HG03565 (cell line): Measurements from ENCODE around the gene MYRFL.
"Not testable (repeated sequence)": the region's sequence is repeated elsewhere in the genome, so short reads cannot be mapped to it uniquely, and the experiment has no call there.

ENCODE experiments used
- ATAC-seq: cut with Tn5 transposase; IDR thresholded peaks from one replicate; pipeline ENCODE4 v1.9.1; 2021; ENCODE audit warnings: mild to moderate bottlenecking, moderate library complexity; ENCODE audit not compliant: unreplicated experiment

MYRFL gene

DNA sequence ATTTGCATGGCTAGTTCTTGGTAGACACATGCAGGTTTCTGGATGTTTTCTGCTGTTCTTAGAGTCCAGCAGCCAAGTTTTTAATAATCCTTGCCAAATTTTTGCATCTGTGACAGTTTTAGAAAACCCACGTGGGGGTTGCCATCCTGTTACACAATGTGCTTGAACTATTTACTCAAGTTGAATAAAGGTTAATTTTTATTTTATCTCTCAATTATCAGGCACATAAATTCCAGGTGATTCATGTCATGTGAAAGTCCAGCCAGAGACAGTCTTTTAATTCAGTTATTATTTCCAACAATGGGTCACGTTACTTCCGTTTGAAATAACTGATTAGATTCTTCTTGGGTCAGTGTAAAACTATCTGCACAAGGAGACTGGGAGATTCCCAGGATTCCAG lies 15.7 kb downstream of the MYRFL start:
- ATAC-seq, result no peak

DNA sequence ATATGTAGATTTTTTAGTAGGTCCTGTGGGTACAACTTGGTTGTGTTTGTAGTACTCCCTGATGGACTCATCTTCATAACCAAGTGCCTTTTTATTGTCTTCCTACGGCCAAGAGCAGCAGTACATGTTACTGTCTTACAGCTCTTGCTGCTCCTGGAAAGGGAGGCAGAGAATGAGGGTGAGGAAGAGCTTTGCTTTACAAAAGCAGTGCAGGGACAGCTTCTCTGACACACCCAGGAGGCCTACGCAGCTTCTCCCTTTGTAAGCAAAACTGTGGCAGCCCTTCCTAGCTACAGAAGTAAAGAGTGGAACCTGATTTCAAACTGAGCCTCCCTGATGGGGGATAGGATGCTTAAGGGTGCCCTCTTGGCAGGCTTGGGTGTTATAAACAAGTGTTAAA lies 18.6 kb downstream of the MYRFL start:
- ATAC-seq, result no peak

DNA sequence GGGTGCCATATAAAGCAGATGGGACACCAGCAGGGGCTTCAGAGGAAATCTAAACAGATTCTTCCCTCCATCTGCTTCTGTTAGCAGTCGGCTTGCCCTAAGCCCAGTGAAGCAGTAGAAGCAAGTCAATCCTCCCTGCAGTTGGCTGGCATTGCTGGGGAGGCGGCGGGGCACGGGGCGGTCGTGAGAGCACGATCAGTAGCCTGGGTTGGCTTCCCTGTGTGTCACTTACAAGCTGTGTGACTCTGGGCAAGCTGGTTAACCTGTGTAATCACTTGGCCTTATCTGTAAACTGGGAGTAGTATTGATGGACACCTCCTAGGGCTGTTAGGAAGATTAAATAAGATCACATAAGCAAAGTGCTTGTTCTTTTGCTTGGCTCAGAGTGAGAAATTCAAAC lies 19.4 kb downstream of the MYRFL start:
- no peak for ATAC-seq

DNA sequence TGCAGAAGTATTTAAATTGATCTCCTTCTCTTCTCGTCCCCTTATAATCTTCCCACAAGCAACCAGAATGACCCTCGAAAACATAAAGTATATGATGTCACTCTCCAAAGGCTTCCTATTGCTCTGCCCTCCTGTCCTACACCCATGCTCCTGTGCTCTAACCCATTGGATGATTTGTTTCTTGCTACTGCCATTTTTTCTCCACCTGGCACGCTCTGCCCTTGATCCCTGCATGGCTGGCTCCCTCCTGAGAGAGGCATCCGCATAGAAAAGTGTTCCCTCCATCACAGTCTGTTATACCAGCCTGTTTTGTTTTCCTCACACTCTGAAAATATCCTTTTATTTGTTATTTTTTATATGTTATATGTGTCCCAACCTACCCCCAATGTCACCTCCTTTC lies 19.8 kb downstream of the MYRFL start:
- no peak for ATAC-seq

DNA sequence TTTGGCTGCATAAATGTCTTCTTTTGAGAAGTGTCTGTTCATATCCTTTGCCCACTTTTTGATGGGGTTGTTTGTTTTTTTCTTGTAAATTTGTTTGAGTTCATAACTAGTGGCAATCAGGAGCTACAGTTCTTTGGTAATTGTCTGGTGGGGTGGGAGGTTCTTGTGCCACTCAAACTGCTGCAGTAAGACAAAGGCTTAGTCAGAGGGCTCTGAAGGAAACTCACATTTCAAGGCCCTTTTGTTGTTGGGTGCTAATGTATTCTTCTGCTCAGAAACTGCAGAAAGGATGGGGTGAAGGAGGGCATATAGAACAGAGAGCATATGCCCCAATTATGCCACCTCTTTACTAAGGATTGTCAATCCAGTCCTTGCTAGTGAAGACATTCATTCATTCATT lies 21.9 kb downstream of the MYRFL start:
- ATAC-seq, result no peak

DNA sequence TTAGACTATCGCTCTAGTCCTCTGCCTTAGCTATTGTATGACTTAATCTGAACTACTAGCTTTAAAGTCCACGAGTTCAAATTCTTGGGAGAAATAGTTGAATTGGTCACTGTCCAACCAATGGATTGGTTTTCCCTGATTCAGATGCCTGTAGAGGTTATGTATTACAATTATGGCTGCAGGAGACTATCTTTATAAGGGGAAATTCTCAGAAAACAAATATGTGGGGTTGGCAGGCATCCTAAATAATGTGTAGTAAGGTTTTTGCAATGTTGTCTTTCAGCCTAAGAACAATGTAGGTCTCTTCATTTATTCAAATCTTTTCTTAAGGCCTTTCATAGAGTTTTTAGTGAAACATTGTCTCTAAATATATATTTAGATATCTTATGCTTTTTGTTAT lies 26.9 kb downstream of the MYRFL start:
- ATAC-seq, result no peak

DNA sequence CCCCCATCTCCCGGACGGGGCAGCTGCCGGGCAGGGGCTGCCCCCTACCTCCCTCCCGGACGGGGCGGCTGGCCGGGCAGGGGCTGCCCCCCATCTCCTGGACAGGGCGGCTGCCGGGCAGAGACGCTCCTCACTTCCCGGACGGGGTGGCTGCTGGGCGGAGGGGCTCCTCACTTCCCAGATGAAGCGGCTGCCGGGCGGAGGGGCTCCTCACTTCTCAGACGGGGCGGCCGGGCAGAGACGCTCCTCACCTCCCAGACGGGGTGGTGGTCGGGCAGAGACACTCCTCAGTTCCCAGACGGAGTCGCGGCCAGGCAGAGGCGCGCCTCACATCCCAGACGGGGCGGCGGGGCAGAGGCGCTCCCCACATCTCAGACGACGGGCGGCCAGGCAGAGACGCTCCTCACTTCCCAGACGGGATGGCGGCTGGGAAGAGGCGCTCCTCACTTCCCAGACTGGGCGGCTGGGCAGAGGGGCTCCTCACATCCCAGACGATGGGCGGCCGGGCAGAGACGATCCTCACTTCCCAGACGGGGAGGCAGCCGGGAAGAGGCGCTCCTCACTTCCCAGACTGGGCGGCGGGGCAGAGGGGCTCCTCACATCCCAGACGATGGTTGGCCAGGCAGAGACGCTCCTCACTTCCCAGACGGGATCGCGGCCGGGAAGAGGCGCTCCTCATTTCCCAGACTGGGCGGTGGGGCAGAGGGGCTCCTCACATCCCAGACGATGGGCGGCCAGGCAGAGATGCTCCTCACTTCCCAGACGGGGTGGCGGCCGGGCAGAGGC lies 28.3 kb downstream of the MYRFL start:
- not testable (repeated sequence) for ATAC-seq

DNA sequence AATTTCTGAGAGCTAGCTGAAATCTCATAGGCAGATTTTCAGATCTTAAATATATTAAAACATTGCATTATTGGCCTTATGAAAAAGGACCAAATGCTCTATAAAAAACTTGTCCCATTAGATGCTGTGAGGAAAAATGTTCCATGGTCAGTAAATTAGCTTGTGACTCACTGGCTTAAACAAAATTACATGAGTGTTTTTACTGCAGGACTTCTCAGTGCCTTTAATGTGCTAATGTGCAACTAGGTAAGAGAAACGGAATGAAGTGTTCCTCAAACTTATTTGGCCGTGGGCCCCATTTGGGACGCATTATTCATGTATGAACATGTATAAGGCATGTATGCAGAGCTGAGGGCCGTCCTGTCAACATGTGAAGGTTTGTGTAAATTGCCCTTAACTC lies 41.7 kb downstream of the MYRFL start:
- no peak for ATAC-seq

DNA sequence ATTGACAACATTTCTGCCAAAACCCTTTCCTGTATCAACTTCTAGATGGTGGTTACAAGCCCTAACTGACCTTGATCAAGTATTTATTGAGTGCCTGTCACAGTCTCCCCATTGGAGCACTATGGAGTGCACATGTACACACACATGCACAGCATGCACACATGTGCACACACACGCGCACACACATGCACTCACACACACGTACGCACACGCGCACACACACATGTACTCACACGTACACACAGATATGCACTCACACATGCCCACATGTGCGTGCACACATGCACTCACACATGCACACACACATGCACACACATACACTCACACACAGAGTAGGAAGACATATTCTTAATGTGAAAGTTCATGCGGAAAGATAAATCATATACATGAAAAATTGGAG lies 43.7 kb downstream of the MYRFL start:
- ATAC-seq, result no peak

DNA sequence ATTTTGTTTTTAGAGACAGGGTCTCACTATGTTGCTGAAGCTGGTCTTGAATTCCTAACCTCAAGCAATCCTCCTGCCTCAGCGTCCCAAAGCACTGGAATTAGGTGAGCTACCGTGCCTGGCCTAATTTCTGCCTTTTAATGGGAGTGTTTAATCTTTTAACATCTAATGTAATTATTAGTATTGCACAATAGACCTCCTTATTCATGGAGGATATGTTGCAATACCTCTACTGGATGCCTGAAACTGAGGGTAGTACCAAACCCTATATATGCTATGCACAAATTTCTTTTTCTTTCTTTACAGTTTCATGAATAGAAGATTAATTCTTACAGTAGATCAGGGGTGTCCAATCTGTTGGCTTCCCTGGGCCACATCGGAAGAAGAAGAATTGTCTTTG lies 47.8 kb downstream of the MYRFL start:
- no peak for ATAC-seq

DNA sequence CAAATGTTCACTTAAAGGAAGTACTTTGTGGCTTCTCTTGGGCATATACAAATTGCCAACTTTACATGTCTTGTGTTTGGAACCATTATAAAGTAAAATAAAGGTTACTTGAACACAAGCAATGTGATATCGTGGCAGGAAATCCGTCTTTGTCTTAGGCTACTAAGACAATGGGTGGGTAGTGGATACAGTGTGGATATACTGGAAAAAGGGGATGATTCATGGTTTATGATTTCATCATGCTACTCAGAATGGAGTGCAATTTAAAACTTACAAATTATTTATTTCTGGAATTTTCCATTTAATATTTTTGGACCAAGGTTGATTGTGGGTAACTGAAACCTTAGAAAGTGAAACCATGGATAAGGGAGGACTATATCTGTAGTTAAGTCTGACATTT lies 48.4 kb downstream of the MYRFL start:
- no peak for ATAC-seq

DNA sequence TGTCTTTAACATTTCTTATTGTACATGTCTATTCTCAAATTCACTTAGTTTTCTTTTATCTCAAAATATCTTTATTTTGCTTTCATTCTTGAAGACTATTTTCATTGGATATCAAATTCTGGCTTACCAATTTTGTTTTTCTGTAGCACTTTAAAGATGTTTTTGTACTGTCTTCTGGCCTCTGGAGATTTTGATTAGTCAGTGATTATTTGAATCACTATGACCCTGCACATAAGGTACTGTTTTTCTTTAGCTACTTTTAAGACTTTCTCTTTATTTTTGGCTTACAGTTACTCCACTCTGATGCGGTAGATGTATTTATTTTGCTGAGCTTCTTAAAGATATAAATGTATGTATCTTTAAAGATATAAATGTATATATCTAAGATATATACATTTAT lies 49.6 kb downstream of the MYRFL start:
- no peak for ATAC-seq

DNA sequence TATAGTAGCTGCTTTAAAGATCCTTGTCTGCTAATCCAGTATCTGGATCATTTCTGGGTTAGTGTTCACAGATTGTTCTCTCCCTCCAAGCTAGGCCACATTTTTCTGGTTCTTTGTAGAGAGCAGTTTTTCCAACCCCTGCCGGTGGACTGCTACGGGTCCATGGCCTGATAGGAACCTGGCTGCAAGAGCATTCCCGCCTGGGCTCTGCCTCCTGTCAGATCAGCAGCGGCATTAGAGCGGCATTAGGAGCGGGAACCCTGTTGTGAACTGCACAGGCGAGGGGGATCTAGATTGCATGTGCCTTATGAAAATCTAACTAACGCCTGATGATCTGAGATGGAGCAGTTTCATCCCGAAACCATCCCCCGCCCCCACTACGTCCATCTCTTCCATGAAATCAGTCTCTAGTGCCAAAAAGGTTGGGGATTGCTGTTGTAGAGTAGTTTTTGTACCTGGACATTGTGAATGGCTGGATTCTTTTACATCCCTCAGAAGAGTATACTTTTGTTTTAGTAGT lies 50.4 kb downstream of the MYRFL start:
- no peak for ATAC-seq

DNA sequence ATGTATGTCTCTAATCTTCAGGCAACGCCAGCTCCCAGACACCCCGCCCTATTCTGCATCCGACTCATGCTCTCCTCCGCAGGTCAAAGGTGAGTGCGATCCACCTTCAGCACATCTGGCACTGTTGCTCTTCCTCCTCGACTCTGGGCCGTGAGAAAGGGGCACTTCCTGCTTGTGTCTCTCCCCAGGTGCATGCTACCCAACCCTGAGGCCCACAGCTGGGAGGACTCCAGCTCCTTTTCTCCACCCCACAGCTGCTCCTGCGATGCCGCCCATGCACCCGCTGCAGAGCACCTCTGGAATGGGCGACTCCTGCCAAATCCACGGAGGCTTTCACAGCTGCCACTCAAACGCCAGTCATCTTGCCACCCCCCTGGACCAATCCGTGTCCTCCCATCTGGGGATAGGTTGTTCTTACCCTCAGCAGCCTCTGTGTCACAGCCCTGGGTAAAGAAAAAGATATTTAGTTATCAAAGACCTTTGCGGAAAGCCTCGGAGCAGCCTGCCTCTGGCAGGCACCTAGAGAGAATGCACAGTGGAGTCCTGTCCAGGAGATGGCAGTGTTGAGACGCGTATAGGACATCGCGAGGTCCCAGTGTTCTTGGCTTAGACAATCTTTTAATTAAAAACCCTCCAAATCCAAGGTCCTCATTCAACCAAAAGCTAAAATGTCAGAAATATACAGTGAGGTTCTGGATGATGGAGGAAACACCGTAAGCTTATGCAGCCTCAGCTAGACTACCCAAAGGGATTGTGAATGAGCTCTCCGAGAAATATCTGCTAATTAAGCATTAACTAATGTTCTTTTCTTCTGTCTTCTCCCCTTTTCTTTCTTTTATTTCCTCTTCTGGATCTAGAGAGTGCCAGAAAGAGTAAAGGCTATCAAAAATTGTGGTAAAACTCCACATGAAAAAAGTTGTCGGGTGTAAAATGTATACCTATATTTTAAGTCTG lies 54.3 kb downstream of the MYRFL start:
- peak; percentile 90 for ATAC-seq

DNA sequence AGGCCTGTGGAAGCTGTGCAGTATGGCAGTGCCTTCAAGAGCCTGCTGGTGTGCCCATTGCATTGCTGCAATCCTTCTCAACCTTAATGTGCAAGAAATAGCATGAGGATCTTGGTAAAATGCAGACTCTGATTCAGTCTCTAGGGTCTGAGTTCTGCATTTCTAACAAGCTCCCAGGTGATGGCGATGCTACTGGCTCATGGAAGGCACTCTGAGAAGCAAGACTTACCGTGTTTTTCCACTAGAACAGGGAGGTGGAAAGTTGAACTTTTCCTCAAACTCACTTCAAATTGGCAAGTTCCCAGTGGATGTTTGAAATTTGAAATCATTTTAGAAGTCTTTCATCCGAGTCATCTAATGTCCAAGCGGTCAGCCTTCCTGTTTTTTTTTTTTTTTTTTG lies 55.5 kb downstream of the MYRFL start:
- ATAC-seq, result no peak

DNA sequence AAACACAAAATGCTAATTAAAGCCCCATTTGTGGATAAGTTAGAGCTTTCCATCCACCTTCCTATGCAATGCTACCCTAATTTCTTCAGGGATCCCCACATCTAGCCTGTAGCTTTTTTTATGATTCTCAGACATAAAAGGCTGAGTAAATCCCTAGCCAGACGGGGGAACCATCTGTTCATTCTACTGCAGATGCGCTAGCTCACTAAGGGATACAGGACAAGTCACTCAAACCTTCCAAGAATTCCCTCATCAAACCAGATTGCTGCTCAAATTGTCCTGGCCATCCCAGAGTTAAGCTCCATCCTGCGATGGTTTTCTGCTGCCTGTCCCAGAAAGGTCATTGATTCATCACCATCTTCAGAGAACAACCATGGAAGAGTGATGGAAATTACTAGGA lies 56.7 kb downstream of the MYRFL start:
- no peak for ATAC-seq

DNA sequence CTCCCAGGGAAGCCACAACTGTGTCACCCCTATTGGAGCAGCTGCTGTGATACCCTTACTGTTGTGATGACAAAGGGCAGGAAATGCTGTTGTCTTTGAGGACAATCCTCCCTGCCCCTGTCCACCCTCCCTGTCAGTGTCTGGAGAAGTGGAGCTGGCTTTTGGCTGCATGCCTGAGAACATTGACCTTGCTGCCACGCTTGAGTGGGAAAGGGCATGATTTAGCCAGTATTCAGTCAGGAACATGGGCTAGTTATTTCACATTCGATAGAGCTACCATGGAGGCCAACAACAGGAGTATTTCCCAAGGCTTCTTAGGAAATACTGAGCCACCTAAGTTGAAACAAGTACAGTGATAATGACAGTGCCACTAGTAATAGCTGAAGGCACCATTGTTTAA lies 59.4 kb downstream of the MYRFL start:
- ATAC-seq, result no peak

DNA sequence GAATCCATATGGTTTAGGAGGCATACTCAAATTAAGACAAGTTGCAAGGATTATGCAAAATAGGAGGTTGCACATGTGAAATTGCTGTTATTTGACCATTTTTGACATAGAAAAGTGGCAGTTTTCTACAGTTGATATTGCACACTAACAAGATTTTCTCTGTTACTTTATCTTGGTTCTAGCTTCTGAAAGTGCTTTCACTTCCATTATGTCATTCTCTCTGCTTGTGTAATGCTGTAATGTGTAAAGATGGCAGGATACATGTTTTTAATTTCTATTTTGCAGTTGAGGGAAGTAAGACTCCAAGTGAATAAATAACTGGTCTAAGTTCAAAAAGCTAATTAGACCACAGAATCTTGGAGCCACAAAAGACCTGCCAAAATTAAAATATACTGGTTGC lies 60.6 kb downstream of the MYRFL start:
- ATAC-seq, result peak; percentile 56

DNA sequence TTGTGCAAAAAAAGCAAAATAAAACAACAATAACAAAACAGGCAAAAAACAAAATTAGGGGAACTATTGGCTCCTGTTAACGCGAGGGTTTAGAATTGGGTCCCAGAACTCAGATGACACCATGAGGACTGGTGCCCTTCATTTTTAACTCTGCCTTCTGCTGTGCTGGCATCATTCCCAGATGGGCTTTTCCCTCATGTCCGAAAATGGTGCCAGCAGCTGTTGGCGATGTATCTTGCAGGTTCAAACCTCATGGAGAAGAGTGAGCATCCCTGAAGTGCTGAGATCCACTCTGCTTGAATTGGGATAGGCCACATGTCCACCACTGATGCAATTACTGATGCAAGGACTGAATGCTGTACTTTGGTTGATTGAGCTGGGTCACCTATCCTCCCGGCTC lies 61.1 kb downstream of the MYRFL start:
- ATAC-seq, result no peak

DNA sequence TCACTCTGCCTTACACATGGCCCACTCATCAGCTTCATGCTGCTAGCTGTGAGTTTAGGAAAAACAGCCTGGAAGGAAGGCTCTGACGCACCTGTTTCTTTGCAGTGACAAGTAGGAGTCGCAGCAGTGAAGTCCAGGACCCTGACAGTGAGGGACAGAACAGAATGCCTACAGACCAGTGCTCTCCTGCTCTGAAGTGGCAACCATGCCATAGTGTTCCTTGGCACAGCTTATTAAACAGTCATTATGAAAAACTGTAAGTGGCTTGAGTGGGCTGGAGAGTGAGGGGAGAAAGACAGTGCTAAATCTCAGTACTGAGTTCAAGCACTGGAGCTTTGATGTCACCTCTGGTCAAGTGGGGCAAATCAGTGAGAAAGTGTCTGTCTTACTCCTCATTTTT lies 61.7 kb downstream of the MYRFL start:
- ATAC-seq, result no peak

DNA sequence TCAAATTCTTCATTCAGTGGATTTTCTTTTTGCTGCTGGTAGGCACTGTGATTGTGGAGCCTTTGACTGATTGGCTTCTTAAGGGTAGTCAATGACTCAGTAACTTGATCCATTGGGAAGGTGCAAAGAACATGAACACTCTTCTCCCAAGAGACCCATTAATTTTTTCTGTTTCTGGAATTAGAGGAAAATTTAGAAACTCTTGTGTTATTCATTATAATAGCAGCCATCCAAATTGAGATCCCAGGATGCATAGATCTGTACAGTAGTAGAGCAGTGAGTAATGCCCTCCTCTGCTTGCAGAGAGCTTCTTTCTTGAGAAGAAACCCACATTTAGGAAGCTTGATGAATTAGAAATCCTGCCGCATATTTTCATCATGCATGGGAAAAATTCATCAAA lies 63.9 kb downstream of the MYRFL start:
- no peak for ATAC-seq

DNA sequence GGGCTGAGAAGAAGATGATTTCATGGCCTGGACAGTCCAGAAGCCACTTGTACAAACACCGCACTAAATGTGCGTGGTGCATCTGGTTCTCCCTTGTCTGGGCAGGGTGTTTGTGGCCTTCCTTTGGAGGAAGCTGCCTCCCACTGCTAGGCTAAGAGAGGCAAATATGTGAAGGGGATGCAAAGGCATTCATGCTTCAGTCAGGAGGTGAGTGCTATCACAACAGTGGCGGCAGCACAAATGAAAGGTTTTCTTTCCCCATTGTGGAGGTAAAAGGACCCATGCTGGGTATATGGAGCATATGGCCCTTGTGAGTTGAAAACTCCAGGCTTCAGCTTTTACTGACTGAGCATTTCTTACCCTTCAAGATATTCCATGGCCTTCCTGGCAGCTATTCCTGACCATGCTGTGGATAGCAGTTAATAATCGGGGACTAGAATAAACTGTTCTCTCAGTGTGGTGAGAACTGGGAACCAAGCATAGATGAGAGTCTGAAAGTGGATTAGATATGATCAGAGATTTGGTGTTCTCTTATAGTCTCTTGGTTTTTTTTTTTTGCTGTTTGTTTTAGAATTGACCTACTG lies 69.9 kb downstream of the MYRFL start:
- no peak for ATAC-seq
